Fibroblast of lung (primary cell): ENCODE data around the gene HOXD4. TPM values are rescaled to one million over a fixed set of nuclear protein-coding genes. Genes with fewer than 3 reads are reported as not detected.

Experiments
- DNase-seq, 2 donors: peaks; one replicate each; pipeline versions ENCODE4 v3.0.0 to v3.0.0-alpha.2; 2010; ENCODE audit warnings: low read depth in 2 of 2
- H2AFZ ChIP-seq: 2 replicates; pipeline ENCODE4 v1.5.1; 2012; ENCODE audit warnings: low read length, control low read depth, inconsistent platforms
- H3K27ac ChIP-seq: 2 replicates; pipeline ENCODE4 v1.5.1; 2011; ENCODE audit warnings: low read length, control low read depth; ENCODE audit not compliant: insufficient read depth
- H3K27me3 ChIP-seq: 2 replicates; pipeline ENCODE4 v1.5.1; 2011; ENCODE audit warnings: mild to moderate bottlenecking, low read length; ENCODE audit not compliant: control insufficient read depth, insufficient read depth
- H3K36me3 ChIP-seq: 2 replicates; pipeline ENCODE4 v1.5.1; 2011; ENCODE audit warnings: low read length; ENCODE audit not compliant: control insufficient read depth, insufficient read depth
- H3K4me1 ChIP-seq: 2 replicates; pipeline ENCODE4 v1.5.1; 2011; ENCODE audit warnings: low read length; ENCODE audit not compliant: control insufficient read depth, insufficient read depth; ENCODE audit errors: extremely low read depth
- H3K4me2 ChIP-seq: 2 replicates; pipeline ENCODE4 v1.5.1; 2011; ENCODE audit warnings: low read length, control low read depth; ENCODE audit not compliant: insufficient read depth; ENCODE audit errors: extremely low read depth
- H3K4me3 ChIP-seq, 4 experiments: fragments of 200-600 bp in 1 of 4; sonication (generic) in 1 of 4; replicated peaks in 1 of 4; 2 replicates each; pipeline ENCODE4 v1.5.1; 2011 to 2016; ENCODE audit warnings: low read length in 4 of 4, low read depth in 3 of 4, mild to moderate bottlenecking in 3 of 4, control low read depth in 2 of 4, inconsistent platforms in 1 of 4, mixed read lengths in 1 of 4; ENCODE audit not compliant: insufficient read depth in 1 of 4; ENCODE audit errors: control extremely low read depth in 1 of 4
- H3K79me2 ChIP-seq: 2 replicates; pipeline ENCODE4 v1.5.1; 2012; ENCODE audit warnings: mild to moderate bottlenecking, low read length, inconsistent platforms; ENCODE audit not compliant: control insufficient read depth, insufficient read depth
- H3K9ac ChIP-seq: 2 replicates; pipeline ENCODE4 v1.5.1; 2011; ENCODE audit warnings: mild to moderate bottlenecking, low read length, control low read depth; ENCODE audit not compliant: insufficient read depth
- H3K9me3 ChIP-seq: 2 replicates; pipeline ENCODE4 v1.5.1; 2012; ENCODE audit warnings: low read depth, low read length; ENCODE audit not compliant: control insufficient read depth, insufficient read depth
- H4K20me1 ChIP-seq: 2 replicates; pipeline ENCODE4 v1.5.1; 2011; ENCODE audit warnings: low read length; ENCODE audit not compliant: control insufficient read depth, insufficient read depth; ENCODE audit errors: extremely low read depth
- CTCF ChIP-seq, 2 donors: IDR thresholded peaks in 1 of 2; conservative IDR thresholded peaks in 1 of 2; 1 replicate in 1 of 2; 2 replicates in 1 of 2; pipeline ENCODE4 v1.5.1; 2011 to 2012; ENCODE audit warnings: low read length in 2 of 2, control low read depth in 1 of 2, inconsistent platforms in 1 of 2, low read depth in 1 of 2, mild to moderate bottlenecking in 1 of 2
- EZH2 ChIP-seq: IDR thresholded peaks from 2 replicates; pipeline ENCODE4 v1.5.1; 2012; ENCODE audit warnings: low read length, control low read depth, mild to moderate bottlenecking; ENCODE audit errors: missing control alignments
- polyA plus RNA-seq, 2 donors: library from polyadenylated mRNA; depleted of rRNA in 1 of 2; stranded (reverse) in 1 of 2; unstranded in 1 of 2; fragments of >200 nt; gene quantifications; 2 replicates each; pipeline ENCODE4 v1.2.1, GENCODE V29; 2011 to 2012; ENCODE audit warnings: missing spikeins in 1 of 2
- total RNA-seq: library from RNA; depleted of rRNA; stranded (reverse); fragments of >200 nt; gene quantifications from 2 replicates; pipeline ENCODE4 v1.2.1, GENCODE V29; 2014

The HOXD4 gene
- total and polyA plus RNA-seq, 2 donors (not counting 1 experiment from before 2014, with no cell fraction given) = not detected

- no peaks in the 10 kb centered on the region for H3K79me2 ChIP-seq
- H3K9ac ChIP-seq = no peak overlapping the region
- H3K4me3 ChIP-seq = no peak overlapping the region
- no peaks in the 10 kb centered on the region for H3K9me3 ChIP-seq
- no peaks in the 10 kb centered on the region for H3K4me1 ChIP-seq
- TF ChIP-seq EZH2 (no peak), CTCF (conservative IDR thresholded peaks at IDR 0.05 in 1 of 2, IDR thresholded peaks at IDR 0.05 in 1 of 2; ENCODE audit: low read depth in 1 of 2, low read length in 2 of 2) (no peak)
- peaks cover 42% of the 10 kb centered on the region for H3K27me3 ChIP-seq
- H4K20me1 ChIP-seq = no peaks in the 10 kb centered on the region
- DNase-seq = no peak
- H3K36me3 ChIP-seq = no peaks in the 10 kb centered on the region
- no peak overlapping the region for H3K27ac ChIP-seq
- no peak overlapping the region for H2AFZ ChIP-seq
- no peak overlapping the region for H3K4me2 ChIP-seq
These were observed 18.4 kb downstream of the HOXD4 start for GRCh38 chr2:176169711-176170110.

- H3K27me3 ChIP-seq = peaks cover 42% of the 10 kb centered on the region
These were observed 19.4 kb downstream of the HOXD4 start for GRCh38 chr2:176170602-176171305.

More at GRCh38 chr2:176170602-176171305, 19.4 kb downstream of the HOXD4 start:
- no peak for TF ChIP-seq CTCF (conservative IDR thresholded peaks at IDR 0.05 in 1 of 2, IDR thresholded peaks at IDR 0.05 in 1 of 2; ENCODE audit: low read depth in 1 of 2, low read length in 2 of 2)
- Histone ChIP-seq H3K9ac (no peak overlapping the region), H3K9me3 (no peaks in the 10 kb centered on the region), H3K4me2 (no peak overlapping the region), H3K4me1 (no peaks in the 10 kb centered on the region), H3K79me2 (no peaks in the 10 kb centered on the region), H3K36me3 (no peaks in the 10 kb centered on the region), H2AFZ (no peak overlapping the region), H3K4me3 (no peak overlapping the region), H4K20me1 (no peaks in the 10 kb centered on the region), H3K27ac (no peak overlapping the region)
- DNase-seq = peak in 1 of 2 donors; percentile 76
